HG02588 (cell line): Measurements from ENCODE around the gene PTPN6.
"Not testable (repeated sequence)": the region's sequence is repeated elsewhere in the genome, so short reads cannot be mapped to it uniquely, and the experiment has no call there.

Experiments
- ATAC-seq: cut with Tn5 transposase; IDR thresholded peaks from one replicate; pipeline ENCODE4 v1.9.1; 2021; ENCODE audit warnings: mild to moderate bottlenecking, moderate library complexity; ENCODE audit not compliant: unreplicated experiment

The PTPN6 gene

GRCh38 chr12:6950811-6951540, at the start of gene PTPN6:
Gene PTPN6 (plus strand): TSS chr12:6951356. CDS start chr12:6951513, 157 bp downstream.
- ATAC-seq, result no peak

DNA sequence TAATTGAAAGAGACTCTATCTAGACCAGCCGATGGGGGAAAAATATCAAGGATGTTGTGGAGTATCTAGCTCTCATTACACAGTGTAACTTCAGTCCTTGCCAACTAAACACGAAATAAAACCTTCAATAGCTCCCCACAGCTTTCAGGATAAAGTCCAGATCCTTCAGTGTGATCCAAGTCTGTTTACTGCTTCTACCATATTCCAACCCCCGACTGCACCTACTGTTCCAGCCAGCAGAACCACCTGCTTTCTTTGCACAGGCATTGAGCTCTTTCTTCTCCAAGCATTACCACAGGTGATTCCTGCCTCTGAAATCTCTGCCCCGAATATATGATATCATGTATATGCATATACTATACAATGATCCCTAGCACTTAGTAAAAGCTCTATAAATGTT, 48.7 kb upstream of the PTPN6 start:
- no peak for ATAC-seq

DNA sequence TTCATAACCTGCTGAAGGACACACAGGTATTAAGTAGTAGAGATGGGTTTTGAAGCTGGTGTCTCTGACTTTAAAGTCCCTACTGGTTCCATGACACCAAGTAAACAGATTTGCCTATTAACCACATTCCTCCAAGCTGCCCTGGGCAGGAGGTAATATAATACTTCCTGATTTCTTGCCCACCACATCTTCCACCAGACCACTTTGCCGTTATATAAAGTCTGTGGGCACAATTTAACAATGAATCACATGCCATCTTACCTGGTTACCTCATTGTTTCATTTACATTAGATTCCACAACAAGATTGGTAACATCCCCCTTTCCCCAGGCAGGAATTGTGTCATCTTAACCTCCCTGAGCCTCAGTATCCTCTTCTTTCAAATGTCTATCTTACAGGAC, 47.4 kb upstream of the PTPN6 start:
- no peak for ATAC-seq

- peak; percentile 91 for ATAC-seq
Measured at GRCh38 chr12:6904280-6905276, 46.6 kb upstream of the PTPN6 start, which contains the start of gene LRRC23. Gene LRRC23 (plus strand): TSS chr12:6904822. CDS start chr12:6905634, 812 bp downstream.

- ATAC-seq, result no peak
Measured at GRCh38 chr12:6905414-6906040, 45.6 kb upstream of the PTPN6 start.

DNA sequence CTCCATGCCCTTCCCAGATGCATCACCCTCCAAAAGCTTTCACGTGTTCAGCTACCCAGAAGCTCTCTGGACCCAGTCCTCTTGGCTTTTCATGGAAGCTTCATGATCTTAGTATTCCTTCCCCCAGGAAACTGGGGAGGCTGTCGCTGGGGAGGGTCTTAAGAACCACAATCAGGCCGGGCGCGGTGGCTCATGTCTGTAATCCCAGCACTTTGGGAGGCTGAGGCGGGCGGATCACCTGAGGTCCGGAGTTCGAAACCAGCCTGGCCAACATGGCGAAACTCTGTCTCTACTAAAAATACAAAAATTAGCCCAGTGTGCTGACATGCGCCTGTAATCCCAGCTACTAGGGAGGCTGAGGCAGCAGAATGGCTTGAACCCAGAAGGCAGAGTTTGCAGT, 43.0 kb upstream of the PTPN6 start:
- ATAC-seq, result not testable (repeated sequence)

DNA sequence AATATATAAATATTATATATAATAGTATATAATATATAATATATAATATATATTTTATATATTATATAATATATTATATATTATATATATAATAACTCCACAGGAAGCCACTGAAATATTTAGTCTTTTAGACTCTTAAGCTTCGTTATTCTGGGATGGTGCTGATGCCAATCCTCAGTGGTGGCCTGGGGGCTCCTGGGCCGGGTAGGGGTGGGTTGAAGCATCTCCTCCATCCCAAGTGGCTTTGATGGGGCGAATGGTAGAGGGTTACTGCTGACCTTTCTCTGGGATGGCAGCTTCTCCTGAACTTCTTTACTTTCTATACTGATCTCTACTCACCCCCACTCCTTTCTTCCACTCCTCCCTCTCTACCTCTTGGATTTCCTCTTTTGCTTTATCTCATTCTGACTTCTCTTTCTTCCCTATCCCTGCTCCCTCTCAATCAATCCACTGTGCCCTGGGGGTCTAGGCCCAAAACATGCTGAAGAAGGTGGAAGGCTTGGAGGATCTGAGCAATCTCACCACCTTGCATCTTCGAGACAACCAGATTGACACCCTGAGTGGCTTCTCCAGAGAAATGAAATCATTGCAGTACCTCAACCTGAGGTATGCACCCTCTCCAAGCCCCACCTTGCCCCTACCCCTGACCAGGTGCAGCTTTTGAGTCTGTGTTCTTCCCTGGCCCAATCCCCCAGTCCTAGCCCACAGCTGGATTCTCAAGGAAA, 41.6 kb upstream of the PTPN6 start:
- no peak for ATAC-seq

- no peak for ATAC-seq
Measured at GRCh38 chr12:6912164-6912935, 38.8 kb upstream of the PTPN6 start.

DNA sequence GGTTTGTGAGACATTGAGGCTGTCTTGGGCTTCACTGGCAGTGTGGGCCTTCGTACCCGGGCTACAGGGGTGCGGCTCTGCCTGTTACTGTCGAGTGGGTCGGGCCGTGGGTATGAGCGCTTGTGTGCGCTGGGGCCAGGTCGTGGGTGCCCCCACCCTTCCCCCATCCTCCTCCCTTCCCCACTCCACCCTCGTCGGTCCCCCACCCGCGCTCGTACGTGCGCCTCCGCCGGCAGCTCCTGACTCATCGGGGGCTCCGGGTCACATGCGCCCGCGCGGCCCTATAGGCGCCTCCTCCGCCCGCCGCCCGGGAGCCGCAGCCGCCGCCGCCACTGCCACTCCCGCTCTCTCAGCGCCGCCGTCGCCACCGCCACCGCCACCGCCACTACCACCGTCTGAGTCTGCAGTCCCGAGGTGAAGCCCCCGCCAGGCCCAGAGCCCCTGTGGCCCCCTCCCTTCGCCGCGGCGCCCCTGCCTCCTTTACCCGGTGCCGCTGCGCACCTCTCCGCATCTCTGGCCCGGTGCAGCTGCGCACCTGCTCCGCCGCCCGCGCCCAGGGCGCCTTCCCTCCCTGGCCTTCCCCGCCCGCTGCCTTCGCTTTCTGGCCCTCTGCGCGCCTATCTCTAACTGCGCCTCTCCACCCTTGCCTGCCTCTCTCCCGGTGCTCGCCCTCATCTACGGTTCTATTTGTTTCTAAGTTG, 36.8 kb upstream of the PTPN6 start, which contains the start of gene ENO2:
TSS of gene ENO2 (plus strand) at position 335 of the 701 bp plus-strand sequence. CDS start 1,253 bp downstream, outside the sequence.
- peak; percentile 71 for ATAC-seq

DNA sequence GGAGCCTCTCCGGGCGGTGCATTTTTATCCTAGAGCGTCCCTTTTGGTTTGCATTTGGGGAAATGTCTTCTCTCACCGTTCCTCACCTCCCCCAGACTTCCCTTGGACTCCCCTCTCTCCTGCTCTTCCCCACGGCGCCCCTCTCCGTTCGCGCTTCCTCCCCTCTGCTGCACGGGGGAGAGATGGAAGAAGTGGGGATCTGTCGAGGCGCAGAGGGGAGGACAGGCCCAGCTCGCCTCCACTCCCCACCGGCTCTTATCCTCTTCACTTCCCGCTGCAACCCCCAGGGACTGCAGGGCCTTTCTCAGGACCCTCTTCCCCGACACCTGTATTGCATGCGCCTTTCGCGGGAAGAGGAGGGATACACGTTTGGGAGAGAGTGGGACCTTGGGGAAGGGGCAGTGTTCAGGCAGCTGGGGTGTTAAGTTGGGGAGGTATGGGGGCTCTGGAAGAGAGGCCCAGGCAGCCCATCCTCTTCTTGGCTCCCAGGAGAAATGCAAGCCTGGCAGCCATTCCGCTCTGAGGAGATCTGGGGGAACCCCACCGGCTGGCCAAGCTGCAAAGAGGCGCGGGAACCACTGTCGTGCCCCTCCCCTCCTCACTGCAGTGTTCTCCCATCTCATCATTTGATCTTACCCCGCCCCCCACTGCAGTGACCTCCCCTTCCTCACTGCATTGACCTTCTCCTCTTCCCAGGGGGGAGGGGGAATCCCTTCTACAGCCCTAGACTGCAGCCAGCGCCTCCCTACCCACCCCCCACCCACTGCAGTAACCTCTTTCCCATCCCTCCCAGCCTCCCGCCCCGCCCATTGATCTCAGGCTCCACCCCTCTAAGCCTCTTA, 36.0 kb upstream of the PTPN6 start:
- ATAC-seq, result no peak

GRCh38 chr12:6915789-6916285, 35.3 kb upstream of the PTPN6 start:
- no peak for ATAC-seq

GRCh38 chr12:6916426-6917200, 34.5 kb upstream of the PTPN6 start:
- no peak for ATAC-seq

- ATAC-seq, result no peak
Measured at GRCh38 chr12:6917491-6918231, 33.5 kb upstream of the PTPN6 start.

GRCh38 chr12:6919588-6919987, 31.6 kb upstream of the PTPN6 start:
- ATAC-seq, result no peak

GRCh38 chr12:6921539-6921938, 29.6 kb upstream of the PTPN6 start:
- ATAC-seq, result no peak
